ENCODE measurements around the gene SBF1.

- TF ChIP-seq POLR2A (IDR thresholded peaks at IDR 0.05) (no peak), CTCF (IDR thresholded peaks at IDR 0.05) (no peak)
Observed at GRCh38 chr22:50461979-50462540, 12.8 kb downstream of the SBF1 start.
